Measurements from ENCODE around the gene SECTM1.

Gene SECTM1

GRCh38 chr17:82297714-82298537, 35.6 kb downstream of the SECTM1 start:
- DNase-seq, result peak; percentile 89

GRCh38 chr17:82297280-82297713, 36.3 kb downstream of the SECTM1 start:
- peak; percentile 75 for DNase-seq

- DNase-seq, result no peak
Observed at GRCh38 chr17:82296511-82297279, 36.9 kb downstream of the SECTM1 start.

- no peak for DNase-seq
Observed at GRCh38 chr17:82295472-82295814, 38.1 kb downstream of the SECTM1 start.

GRCh38 chr17:82294064-82294773, 39.3 kb downstream of the SECTM1 start:
- no peak for DNase-seq

DNA sequence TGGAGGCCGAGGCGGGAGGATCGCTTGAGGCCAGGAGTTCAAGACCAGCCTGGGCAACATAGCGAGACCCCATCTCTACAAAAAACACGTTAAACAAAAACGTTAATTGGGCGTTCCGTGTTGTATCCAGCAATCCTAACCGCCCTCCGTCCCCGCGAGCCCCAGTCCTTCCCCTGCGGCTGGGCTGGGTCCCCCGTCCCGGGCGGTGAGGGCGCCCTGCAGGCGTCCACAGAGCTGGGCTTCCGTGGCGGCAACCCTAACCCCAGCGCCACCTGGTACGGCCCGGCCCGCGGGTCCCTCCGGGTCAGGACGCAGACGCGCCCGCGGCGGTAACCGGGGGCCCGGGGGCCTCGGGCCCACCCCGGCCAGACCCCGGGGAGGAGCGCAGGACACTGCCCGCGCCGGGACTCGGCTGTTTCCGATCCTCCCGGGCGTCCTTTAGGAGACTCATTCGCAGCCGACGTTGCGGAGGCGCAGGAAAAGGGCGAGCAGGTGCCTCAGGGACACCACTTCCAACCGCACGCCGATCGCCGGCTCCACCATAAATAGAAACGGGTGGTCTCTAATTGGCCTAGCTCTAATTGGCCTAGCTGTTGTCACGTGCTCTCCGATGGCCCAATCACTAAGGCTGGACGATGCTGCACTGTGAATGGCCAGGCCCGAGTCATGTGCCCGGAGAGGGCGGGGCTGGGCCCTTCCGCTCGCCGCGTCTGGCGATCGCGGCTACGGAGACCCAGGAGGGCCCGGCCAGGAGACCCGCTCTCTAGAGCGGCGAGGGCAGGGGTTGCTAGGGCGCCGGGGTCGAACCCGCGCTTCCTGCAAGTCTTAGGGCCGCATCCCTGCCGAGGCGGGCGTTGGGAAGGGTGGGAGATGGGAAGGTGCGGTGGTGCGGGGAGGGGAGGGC, 41.1 kb downstream of the SECTM1 start:
- DNase-seq, result peak; percentile 98

DNA sequence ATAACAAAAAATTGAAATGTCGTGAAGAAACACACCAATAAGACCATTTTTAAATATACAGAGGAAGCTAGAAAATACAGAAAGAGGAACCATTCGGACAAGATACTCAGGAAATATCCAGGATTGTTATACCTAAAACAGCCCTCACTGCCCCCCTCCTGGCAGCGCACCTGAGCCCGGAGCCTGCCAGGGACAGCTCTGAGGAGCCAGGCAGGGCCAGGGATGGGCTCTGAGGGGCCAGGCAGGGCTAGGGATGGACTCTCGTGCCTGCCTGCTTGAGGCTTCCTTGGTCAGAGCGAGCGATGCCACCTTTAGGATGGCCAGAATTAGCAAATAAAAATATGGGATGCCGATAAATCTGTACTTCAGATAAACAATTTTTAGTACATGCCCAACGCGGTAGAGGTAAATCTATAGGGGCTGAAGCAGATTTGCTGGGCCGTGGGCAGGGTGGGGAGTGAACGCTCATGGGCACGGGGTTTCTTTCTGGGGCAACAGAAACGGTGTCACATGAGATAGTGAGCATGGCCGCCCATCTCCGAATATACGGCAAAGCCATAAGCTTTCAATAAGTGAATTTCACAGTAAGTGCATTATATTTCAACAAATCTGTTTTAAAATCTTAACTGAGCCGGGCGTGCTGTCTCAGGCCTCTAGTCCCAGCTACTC, 41.9 kb downstream of the SECTM1 start:
- no peak for DNase-seq

GRCh38 chr17:82287868-82288801, 45.4 kb downstream of the SECTM1 start:
- DNase-seq, result no peak

GRCh38 chr17:82287013-82287867, 46.3 kb downstream of the SECTM1 start:
- DNase-seq, result no peak

- no peak for DNase-seq
Observed at GRCh38 chr17:82285141-82285540, 48.4 kb downstream of the SECTM1 start.

- DNase-seq, result no peak
Observed at GRCh38 chr17:82283208-82283749, 50.3 kb downstream of the SECTM1 start.

GRCh38 chr17:82282239-82283207, 51.0 kb downstream of the SECTM1 start:
- DNase-seq, result no peak

- DNase-seq, result no peak
Observed at GRCh38 chr17:82281502-82282238, 51.9 kb downstream of the SECTM1 start.

GRCh38 chr17:82281076-82281475, 52.5 kb downstream of the SECTM1 start:
- no peak for DNase-seq

GRCh38 chr17:82280537-82280936, 53.0 kb downstream of the SECTM1 start:
- DNase-seq, result no peak

- DNase-seq, result no peak
Observed at GRCh38 chr17:82278786-82279391, 54.7 kb downstream of the SECTM1 start.

- DNase-seq, result no peak
Observed at GRCh38 chr17:82278308-82278707, 55.3 kb downstream of the SECTM1 start.
